GM12878 (cell line): Measurements from ENCODE around the gene SRP72. TPM values are rescaled to one million over a fixed set of nuclear protein-coding genes. Genes with fewer than 3 reads are reported as not detected.
A peak's percentile ranks its signal among the peaks of the same experiment; 100 is the strongest.

Experiments used
- BACH1 ChIP-seq: fragments of 450-650 bp; IDR thresholded peaks from 2 replicates; pipeline ENCODE4 v1.6.1; 2017; ENCODE audit warnings: mild to moderate bottlenecking, borderline replicate concordance
- CHD2 ChIP-seq: IDR thresholded peaks from 2 replicates; pipeline ENCODE4 v1.6.1; 2011; ENCODE audit warnings: low read depth, low read length, improper control_type of control experiment, borderline replicate concordance
- CUX1 ChIP-seq: IDR thresholded peaks from 2 replicates; pipeline ENCODE4 v1.6.1; 2012; ENCODE audit warnings: improper control_type of control experiment, low read depth, low read length; ENCODE audit not compliant: insufficient replicate concordance
- E4F1 ChIP-seq: fragments of 450-650 bp; IDR thresholded peaks from 2 replicates; pipeline ENCODE4 v1.6.1; 2018; ENCODE audit warnings: borderline replicate concordance, mild to moderate bottlenecking; ENCODE audit not compliant: partially characterized antibody
- FOXK2 ChIP-seq: fragments of 450-650 bp; IDR thresholded peaks from 2 replicates; pipeline ENCODE4 v1.6.1; 2017; ENCODE audit warnings: mild to moderate bottlenecking, moderate library complexity
- NFXL1 ChIP-seq: fragments of 450-650 bp; IDR thresholded peaks from 2 replicates; pipeline ENCODE4 v1.6.1; 2017; ENCODE audit warnings: antibody characterized with exemption, mild to moderate bottlenecking, borderline replicate concordance
- SMAD5 ChIP-seq: IDR thresholded peaks from 2 replicates; pipeline ENCODE4 v1.6.1; 2016; ENCODE audit warnings: antibody characterized with exemption, low read depth
- SMC3 ChIP-seq: IDR thresholded peaks from 2 replicates; pipeline ENCODE4 v1.6.1; 2011; ENCODE audit warnings: low read length, improper control_type of control experiment, borderline replicate concordance
- SPI1 ChIP-seq: IDR thresholded peaks from 2 replicates; pipeline ENCODE4 v1.6.1; 2011; ENCODE audit warnings: low read depth, mild to moderate bottlenecking, low read length, moderate library complexity, borderline replicate concordance; ENCODE audit not compliant: insufficient read depth
- SUPT20H ChIP-seq: IDR thresholded peaks from 2 replicates; pipeline ENCODE4 v1.6.1; 2011; ENCODE audit warnings: low read depth, mild to moderate bottlenecking, low read length, moderate library complexity, borderline replicate concordance; ENCODE audit not compliant: control insufficient read depth
- TARDBP ChIP-seq: IDR thresholded peaks from 2 replicates; pipeline ENCODE4 v1.6.1; 2016; ENCODE audit warnings: borderline replicate concordance
- polyA plus RNA-seq, 11 experiments: library from polyadenylated mRNA; depleted of rRNA in 4 of 11; unstranded in 6 of 11; stranded (reverse) in 5 of 11; fragments of >200 nt; fragmentation: Nextera tagmentation in 4 of 11; fragmentation: Illumina TruSeq in 1 of 11; extraction: Ambion mirVana in 4 of 11; extraction: Trizol in 1 of 11; gene quantifications; 1 replicate in 1 of 11; 2 replicates in 10 of 11; pipeline versions ENCODE4 v1.2.1 to v1.2.3, GENCODE V29; 2011 to 2016; ENCODE audit warnings: inconsistent platforms in 2 of 11, missing spikeins in 2 of 11, low read depth in 1 of 11
- total RNA-seq, 4 experiments: library from RNA; depleted of rRNA in 3 of 4; stranded (reverse); fragments of >200 nt in 3 of 4; fragmentation: Illumina TruSeq in 1 of 4; extraction: Trizol in 1 of 4; gene quantifications; 2 replicates each; pipeline versions ENCODE4 v1.2.1 to v1.2.3, GENCODE V29; 2013 to 2021
- TF ChIP-seq, protein P1 (sequence below): fragments of 150-350 bp; IDR thresholded peaks from 2 replicates; pipeline ENCODE4 v1.6.1; 2016; ENCODE audit warnings: low read depth, low read length
- TF ChIP-seq, protein P2 (sequence below): IDR thresholded peaks from 2 replicates; pipeline ENCODE4 v1.6.1; 2012; ENCODE audit warnings: low read length, inconsistent platforms
- TF ChIP-seq, protein P3 (sequence below): fragments of 450-650 bp; IDR thresholded peaks from 2 replicates; pipeline ENCODE4 v1.6.1; 2014; ENCODE audit warnings: mild to moderate bottlenecking

Gene SRP72
- total and polyA plus RNA-seq, 10 of the 15 experiments (the other 5 are each of a cell fraction or from before 2014, with no cell fraction given), result 61.6 to 186 (median 133) TPM

GRCh38 chr4:56467284-56468096, at the start of gene SRP72 (continued):
- TF ChIP-seq SPI1 (peak; percentile 34; the same call in 1 of the 2 replicates), NFXL1 (no peak), SUPT20H (no peak), E4F1 (no peak), CUX1 (no peak), FOXK2 (no peak), TARDBP (peak; percentile 76; the same call in 1 of the 2 replicates), BACH1 (no peak), SMC3 (no peak; the same call in 1 of the 2 replicates), SMAD5 (peak; percentile 95), CHD2 (no peak)
- TF ChIP-seq, protein P1, sequence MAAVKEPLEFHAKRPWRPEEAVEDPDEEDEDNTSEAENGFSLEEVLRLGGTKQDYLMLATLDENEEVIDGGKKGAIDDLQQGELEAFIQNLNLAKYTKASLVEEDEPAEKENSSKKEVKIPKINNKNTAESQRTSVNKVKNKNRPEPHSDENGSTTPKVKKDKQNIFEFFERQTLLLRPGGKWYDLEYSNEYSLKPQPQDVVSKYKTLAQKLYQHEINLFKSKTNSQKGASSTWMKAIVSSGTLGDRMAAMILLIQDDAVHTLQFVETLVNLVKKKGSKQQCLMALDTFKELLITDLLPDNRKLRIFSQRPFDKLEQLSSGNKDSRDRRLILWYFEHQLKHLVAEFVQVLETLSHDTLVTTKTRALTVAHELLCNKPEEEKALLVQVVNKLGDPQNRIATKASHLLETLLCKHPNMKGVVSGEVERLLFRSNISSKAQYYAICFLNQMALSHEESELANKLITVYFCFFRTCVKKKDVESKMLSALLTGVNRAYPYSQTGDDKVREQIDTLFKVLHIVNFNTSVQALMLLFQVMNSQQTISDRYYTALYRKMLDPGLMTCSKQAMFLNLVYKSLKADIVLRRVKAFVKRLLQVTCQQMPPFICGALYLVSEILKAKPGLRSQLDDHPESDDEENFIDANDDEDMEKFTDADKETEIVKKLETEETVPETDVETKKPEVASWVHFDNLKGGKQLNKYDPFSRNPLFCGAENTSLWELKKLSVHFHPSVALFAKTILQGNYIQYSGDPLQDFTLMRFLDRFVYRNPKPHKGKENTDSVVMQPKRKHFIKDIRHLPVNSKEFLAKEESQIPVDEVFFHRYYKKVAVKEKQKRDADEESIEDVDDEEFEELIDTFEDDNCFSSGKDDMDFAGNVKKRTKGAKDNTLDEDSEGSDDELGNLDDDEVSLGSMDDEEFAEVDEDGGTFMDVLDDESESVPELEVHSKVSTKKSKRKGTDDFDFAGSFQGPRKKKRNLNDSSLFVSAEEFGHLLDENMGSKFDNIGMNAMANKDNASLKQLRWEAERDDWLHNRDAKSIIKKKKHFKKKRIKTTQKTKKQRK, result no peak
- TF ChIP-seq, protein P2, sequence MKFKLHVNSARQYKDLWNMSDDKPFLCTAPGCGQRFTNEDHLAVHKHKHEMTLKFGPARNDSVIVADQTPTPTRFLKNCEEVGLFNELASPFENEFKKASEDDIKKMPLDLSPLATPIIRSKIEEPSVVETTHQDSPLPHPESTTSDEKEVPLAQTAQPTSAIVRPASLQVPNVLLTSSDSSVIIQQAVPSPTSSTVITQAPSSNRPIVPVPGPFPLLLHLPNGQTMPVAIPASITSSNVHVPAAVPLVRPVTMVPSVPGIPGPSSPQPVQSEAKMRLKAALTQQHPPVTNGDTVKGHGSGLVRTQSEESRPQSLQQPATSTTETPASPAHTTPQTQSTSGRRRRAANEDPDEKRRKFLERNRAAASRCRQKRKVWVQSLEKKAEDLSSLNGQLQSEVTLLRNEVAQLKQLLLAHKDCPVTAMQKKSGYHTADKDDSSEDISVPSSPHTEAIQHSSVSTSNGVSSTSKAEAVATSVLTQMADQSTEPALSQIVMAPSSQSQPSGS, result no peak
- TF ChIP-seq, protein P3, sequence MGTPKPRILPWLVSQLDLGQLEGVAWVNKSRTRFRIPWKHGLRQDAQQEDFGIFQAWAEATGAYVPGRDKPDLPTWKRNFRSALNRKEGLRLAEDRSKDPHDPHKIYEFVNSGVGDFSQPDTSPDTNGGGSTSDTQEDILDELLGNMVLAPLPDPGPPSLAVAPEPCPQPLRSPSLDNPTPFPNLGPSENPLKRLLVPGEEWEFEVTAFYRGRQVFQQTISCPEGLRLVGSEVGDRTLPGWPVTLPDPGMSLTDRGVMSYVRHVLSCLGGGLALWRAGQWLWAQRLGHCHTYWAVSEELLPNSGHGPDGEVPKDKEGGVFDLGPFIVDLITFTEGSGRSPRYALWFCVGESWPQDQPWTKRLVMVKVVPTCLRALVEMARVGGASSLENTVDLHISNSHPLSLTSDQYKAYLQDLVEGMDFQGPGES, result no peak
